ENCODE results near the gene TNFRSF25. TPM values are rescaled to one million over a fixed set of nuclear protein-coding genes. Genes with fewer than 3 reads are reported as not detected.

The TNFRSF25 gene
- total RNA-seq, 1 experiment from 2014 or later = 19.4 TPM

DNA sequence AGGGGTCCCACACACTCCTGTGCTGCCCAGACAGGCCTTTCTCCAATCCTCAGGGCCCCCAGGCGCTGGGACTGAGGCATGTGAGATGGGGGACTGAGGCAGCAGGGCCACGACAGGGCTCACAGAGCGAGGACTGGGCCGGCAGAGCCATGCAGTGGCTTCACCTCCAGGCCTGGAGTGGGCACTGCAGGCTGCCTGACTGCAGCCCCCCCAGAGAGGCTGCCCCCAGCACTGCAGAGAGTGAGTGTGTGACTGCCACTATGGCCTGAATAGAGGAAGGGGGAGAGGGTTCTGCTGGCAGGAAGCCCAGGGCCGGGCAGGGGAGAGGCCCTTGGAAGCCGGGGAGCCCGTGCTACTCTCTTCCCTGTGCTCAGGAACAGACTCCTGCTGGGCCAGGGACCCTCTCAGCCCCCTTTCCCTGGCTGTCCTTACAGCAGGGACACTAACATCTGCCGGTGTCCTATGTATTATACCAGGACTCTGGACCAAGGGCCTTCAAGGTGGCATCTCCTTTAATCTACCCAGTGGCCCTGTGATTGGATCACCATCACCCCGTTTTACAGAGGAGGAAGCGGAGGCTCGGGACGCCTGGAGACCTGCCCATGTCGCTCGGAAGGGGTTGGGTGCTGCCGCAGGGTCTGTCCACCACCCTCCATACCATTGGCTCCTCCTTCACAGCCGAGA is 45.7 kb upstream of the TNFRSF25 start:
- Histone ChIP-seq H3K4ac (ENCODE audit: low read depth, low read length) (no peak overlapping the region), H3K56ac (ENCODE audit: insufficient read length, low read depth, low read length) (no peak overlapping the region), H2BK5ac (ENCODE audit: insufficient read length, low read length) (no peak overlapping the region), H4K5ac (ENCODE audit: insufficient read length, low read depth, low read length) (no peak overlapping the region), H3K14ac (ENCODE audit: insufficient read depth, low read length) (peak overlapping the region; percentile 8; the same call in 1 of the 2 replicates), H2BK12ac (ENCODE audit: insufficient read length, low read depth, low read length) (no peak overlapping the region), H3K4me2 (ENCODE audit: insufficient read depth, insufficient read length, low read length) (no peak overlapping the region), H2BK15ac (ENCODE audit: low read depth, low read length) (no peak overlapping the region), H3K23me2 (ENCODE audit: insufficient read length, low read depth, low read length, poor library complexity, severe bottlenecking) (no peaks in the 10 kb centered on the region), H2AFZ (ENCODE audit: low read length) (no peak overlapping the region), H3K18ac (ENCODE audit: insufficient read length, low read depth, low read length) (no peak overlapping the region), H3T11ph (ENCODE audit: low read length) (no peak overlapping the region), H4K91ac (ENCODE audit: insufficient read length, low read depth, low read length) (no peak overlapping the region), H3K23ac (ENCODE audit: insufficient read length, low read depth, low read length) (no peak overlapping the region), H2BK20ac (ENCODE audit: low read depth, low read length, poor library complexity, severe bottlenecking) (no peak overlapping the region), H3K9ac (ENCODE audit: extremely low read depth, insufficient read length, low read length) (no peak overlapping the region), H4K20me1 (ENCODE audit: control insufficient read depth, insufficient read depth, insufficient read length) (no peaks in the 10 kb centered on the region), H3K4me1 (ENCODE audit: insufficient read depth, low read length) (no peaks in the 10 kb centered on the region), H2AK5ac (ENCODE audit: insufficient read length, low read length) (no peak overlapping the region), H3K9me3 (ENCODE audit: control insufficient read depth, low read depth, low read length) (no peaks in the 10 kb centered on the region), H4K8ac (replicated peaks; ENCODE audit: insufficient read length, low read depth, low read length) (no peak overlapping the region), H3K79me1 (ENCODE audit: insufficient read depth, low read depth, low read length, poor library complexity, severe bottlenecking) (no peaks in the 10 kb centered on the region), H3K27me3 (ENCODE audit: insufficient read depth, low read length) (no peaks in the 10 kb centered on the region), H3K79me2 (ENCODE audit: insufficient read depth, low read length) (no peaks in the 10 kb centered on the region), H3K27ac (ENCODE audit: insufficient read length, low read depth, low read length) (no peak overlapping the region), H2BK120ac (ENCODE audit: low read depth, low read length, poor library complexity, severe bottlenecking) (no peak overlapping the region)
- Mint-ChIP-seq H3K27me3 (ENCODE audit: low read depth) (no peaks in the 10 kb centered on the region), H3K27ac (no peak overlapping the region; a peak in 1 of 7 replicates), H3K4me3 (no peak overlapping the region), H3K9me3 (no peaks in the 10 kb centered on the region), H3K4me1 (peaks cover 0 to 2% of the 10 kb centered on the region in 2 experiments; a peak in 2 of 4 replicates), H3K36me3 (ENCODE audit: insufficient read depth in 1 of 3, low read depth in 3 of 3) (no peaks in the 10 kb centered on the region)
- WGBS (ENCODE audit: extremely low coverage, insufficient read length, low lambda C conversion rate) = no CpG with 5 or more reads among the region's 16 CpGs
- DNase-seq = no peak
- TF ChIP-seq, protein P1, sequence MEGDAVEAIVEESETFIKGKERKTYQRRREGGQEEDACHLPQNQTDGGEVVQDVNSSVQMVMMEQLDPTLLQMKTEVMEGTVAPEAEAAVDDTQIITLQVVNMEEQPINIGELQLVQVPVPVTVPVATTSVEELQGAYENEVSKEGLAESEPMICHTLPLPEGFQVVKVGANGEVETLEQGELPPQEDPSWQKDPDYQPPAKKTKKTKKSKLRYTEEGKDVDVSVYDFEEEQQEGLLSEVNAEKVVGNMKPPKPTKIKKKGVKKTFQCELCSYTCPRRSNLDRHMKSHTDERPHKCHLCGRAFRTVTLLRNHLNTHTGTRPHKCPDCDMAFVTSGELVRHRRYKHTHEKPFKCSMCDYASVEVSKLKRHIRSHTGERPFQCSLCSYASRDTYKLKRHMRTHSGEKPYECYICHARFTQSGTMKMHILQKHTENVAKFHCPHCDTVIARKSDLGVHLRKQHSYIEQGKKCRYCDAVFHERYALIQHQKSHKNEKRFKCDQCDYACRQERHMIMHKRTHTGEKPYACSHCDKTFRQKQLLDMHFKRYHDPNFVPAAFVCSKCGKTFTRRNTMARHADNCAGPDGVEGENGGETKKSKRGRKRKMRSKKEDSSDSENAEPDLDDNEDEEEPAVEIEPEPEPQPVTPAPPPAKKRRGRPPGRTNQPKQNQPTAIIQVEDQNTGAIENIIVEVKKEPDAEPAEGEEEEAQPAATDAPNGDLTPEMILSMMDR (conservative IDR thresholded peaks at IDR 0.05) = no peak

Data from H9 (cell line).